Measurements from ENCODE around the gene RAB43.

Gene RAB43

GRCh38 chr3:129061023-129061887 lies 60.3 kb downstream of the RAB43 start:
- DNase-seq (ENCODE audit: low spot score): no peak

- DNase-seq (ENCODE audit: low spot score): no peak
These were observed 61.2 kb downstream of the RAB43 start, which contains the start of gene GP9 for GRCh38 chr3:129060276-129061022. GP9 (plus strand) TSS chr3:129060779; CDS start chr3:129061740, 961 bp downstream.

GRCh38 chr3:129059311-129059958 lies 62.2 kb downstream of the RAB43 start:
- no peak for DNase-seq (ENCODE audit: low spot score)

- no peak for DNase-seq (ENCODE audit: low spot score)
These were observed 63.0 kb downstream of the RAB43 start for GRCh38 chr3:129058441-129059200.

- DNase-seq (ENCODE audit: low spot score): no peak
These were observed 64.4 kb downstream of the RAB43 start for GRCh38 chr3:129057249-129057648.

- no peak for DNase-seq (ENCODE audit: low spot score)
These were observed 65.0 kb downstream of the RAB43 start for GRCh38 chr3:129056451-129057173.

- no peak for DNase-seq (ENCODE audit: low spot score)
These were observed 66.9 kb downstream of the RAB43 start for GRCh38 chr3:129054605-129055104.

- no peak for DNase-seq (ENCODE audit: low spot score)
These were observed 68.9 kb downstream of the RAB43 start for GRCh38 chr3:129052675-129053074.

- no peak for DNase-seq (ENCODE audit: low spot score)
These were observed 69.7 kb downstream of the RAB43 start for GRCh38 chr3:129051871-129052340.

- no peak for DNase-seq (ENCODE audit: low spot score)
These were observed 70.9 kb downstream of the RAB43 start for GRCh38 chr3:129050556-129051295.

GRCh38 chr3:129047553-129047839 lies 74.1 kb downstream of the RAB43 start:
- no peak for DNase-seq (ENCODE audit: low spot score)

GRCh38 chr3:129046732-129047552 lies 74.7 kb downstream of the RAB43 start:
- no peak for DNase-seq (ENCODE audit: low spot score)

GRCh38 chr3:129046037-129046731 lies 75.4 kb downstream of the RAB43 start:
- no peak for DNase-seq (ENCODE audit: low spot score)

- DNase-seq (ENCODE audit: low spot score): no peak
These were observed 75.9 kb downstream of the RAB43 start for GRCh38 chr3:129045675-129046036.

GRCh38 chr3:129040579-129041300 lies 80.9 kb downstream of the RAB43 start:
- no peak for DNase-seq (ENCODE audit: low spot score)

- no peak for DNase-seq (ENCODE audit: low spot score)
These were observed 81.6 kb downstream of the RAB43 start for GRCh38 chr3:129040039-129040336.

GRCh38 chr3:129039271-129040038 lies 82.1 kb downstream of the RAB43 start:
- DNase-seq (ENCODE audit: low spot score): no peak

All from RKO (cell line).